DOHH2 (cell line): ENCODE results near the gene SCGB1A1.

Source experiments
- H3F3A ChIP-seq: fragments of 200-600 bp; sonication (generic), shearing (Covaris generic); 2 replicates; pipeline ENCODE4 v1.6.0; 2016; ENCODE audit warnings: antibody characterized with exemption, mild to moderate bottlenecking; ENCODE audit not compliant: control insufficient read depth, insufficient read depth
- H3K27ac ChIP-seq: fragments of 200-600 bp; sonication (generic); 2 replicates; pipeline ENCODE4 v1.5.1; 2014; ENCODE audit warnings: low read depth, mild to moderate bottlenecking, low read length, moderate library complexity
- H3K27me3 ChIP-seq: fragments of 200-600 bp; sonication (generic); 2 replicates; pipeline ENCODE4 v1.6.1; 2014; ENCODE audit warnings: mild to moderate bottlenecking, low read length, mixed read lengths; ENCODE audit not compliant: control insufficient read depth
- H3K36me3 ChIP-seq: fragments of 200-600 bp; sonication (generic); 2 replicates; pipeline ENCODE4 v1.6.1; 2014; ENCODE audit warnings: mild to moderate bottlenecking, low read length, moderate library complexity, mixed read lengths; ENCODE audit not compliant: control insufficient read depth
- H3K4me1 ChIP-seq: fragments of 200-600 bp; sonication (generic); 2 replicates; pipeline ENCODE4 v1.6.1; 2014; ENCODE audit warnings: mild to moderate bottlenecking, low read length, mixed read lengths; ENCODE audit not compliant: control insufficient read depth
- H3K4me2 ChIP-seq: fragments of 200-600 bp; sonication (generic); 2 replicates; pipeline ENCODE4 v1.6.0; 2014; ENCODE audit warnings: mild to moderate bottlenecking, low read length, moderate library complexity
- H3K4me3 ChIP-seq: fragments of 200-600 bp; sonication (generic); 2 replicates; pipeline ENCODE4 v1.5.1; 2014; ENCODE audit warnings: mild to moderate bottlenecking, low read length, mixed read lengths
- H3K79me2 ChIP-seq: fragments of 200-600 bp; sonication (generic); 2 replicates; pipeline ENCODE4 v1.6.1; 2014; ENCODE audit warnings: mild to moderate bottlenecking, low read length, mixed read lengths; ENCODE audit not compliant: control insufficient read depth
- H3K9me2 ChIP-seq: fragments of 200-600 bp; sonication (generic); replicated peaks from 2 replicates; pipeline ENCODE4 v1.6.1; 2014; ENCODE audit warnings: mild to moderate bottlenecking, low read length, mixed read lengths; ENCODE audit not compliant: control insufficient read depth
- H3K9me3 ChIP-seq: fragments of 200-600 bp; sonication (generic); 2 replicates; pipeline ENCODE4 v1.6.1; 2014; ENCODE audit warnings: antibody characterized with exemption, low read length, mixed read lengths; ENCODE audit not compliant: control insufficient read depth, insufficient read depth
- H4K20me1 ChIP-seq: fragments of 200-600 bp; sonication (generic); 2 replicates; pipeline ENCODE4 v1.6.0; 2014; ENCODE audit warnings: low read depth, mild to moderate bottlenecking, antibody characterized with exemption, low read length, moderate library complexity; ENCODE audit not compliant: control insufficient read depth, insufficient read depth
- EZH2phosphoT487 ChIP-seq: fragments of 200-600 bp; sonication (generic); IDR thresholded peaks from 2 replicates; pipeline ENCODE4 v1.6.1; 2017; ENCODE audit warnings: borderline replicate concordance, mild to moderate bottlenecking, antibody characterized with exemption, low read length, moderate library complexity, mixed read lengths
- TF ChIP-seq, protein P1 (sequence below): fragments of 200-600 bp; sonication (generic); IDR thresholded peaks from one replicate; pipeline ENCODE4 v1.5.1; 2014; ENCODE audit warnings: antibody characterized with exemption, mild to moderate bottlenecking, low read depth, low read length; ENCODE audit not compliant: poor library complexity, severe bottlenecking

Gene SCGB1A1

DNA sequence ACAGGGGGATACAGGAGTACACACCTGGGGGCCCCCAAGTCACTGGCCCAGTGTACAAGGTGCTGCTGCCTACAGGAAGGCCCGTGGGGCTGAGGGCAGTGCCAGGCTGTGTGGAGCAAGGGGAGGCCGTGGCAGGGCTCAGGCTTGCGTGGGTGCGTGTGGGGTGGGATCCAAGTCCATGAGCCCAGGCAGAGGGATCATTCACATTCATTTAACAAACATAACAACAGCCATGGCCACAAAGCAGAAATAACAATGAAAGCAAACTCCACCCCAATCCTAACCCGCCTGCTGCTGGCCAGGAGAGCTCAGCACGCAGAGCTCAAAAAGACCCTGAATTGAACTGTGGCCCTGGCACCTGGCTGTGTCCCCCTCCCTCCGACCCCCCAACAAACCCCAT lies 17.0 kb upstream of the SCGB1A1 start:
- Histone ChIP-seq H3K79me2 (no peaks in the 10 kb centered on the region), H3F3A (no peaks in the 10 kb centered on the region), H3K9me2 (no peaks in the 10 kb centered on the region), H3K4me2 (no peak overlapping the region), H3K4me3 (no peak overlapping the region), H3K27me3 (peaks cover 3% of the 10 kb centered on the region; the same call in 1 of the 2 replicates), H3K27ac (no peak overlapping the region), H3K36me3 (no peaks in the 10 kb centered on the region), H3K9me3 (no peaks in the 10 kb centered on the region), H3K4me1 (no peaks in the 10 kb centered on the region), H4K20me1 (0 out of 2 replicates have a peak, but pooled peaks cover 3% of the 10 kb centered on the region)
- no peak for TF ChIP-seq EZH2phosphoT487
- TF ChIP-seq, protein P1, sequence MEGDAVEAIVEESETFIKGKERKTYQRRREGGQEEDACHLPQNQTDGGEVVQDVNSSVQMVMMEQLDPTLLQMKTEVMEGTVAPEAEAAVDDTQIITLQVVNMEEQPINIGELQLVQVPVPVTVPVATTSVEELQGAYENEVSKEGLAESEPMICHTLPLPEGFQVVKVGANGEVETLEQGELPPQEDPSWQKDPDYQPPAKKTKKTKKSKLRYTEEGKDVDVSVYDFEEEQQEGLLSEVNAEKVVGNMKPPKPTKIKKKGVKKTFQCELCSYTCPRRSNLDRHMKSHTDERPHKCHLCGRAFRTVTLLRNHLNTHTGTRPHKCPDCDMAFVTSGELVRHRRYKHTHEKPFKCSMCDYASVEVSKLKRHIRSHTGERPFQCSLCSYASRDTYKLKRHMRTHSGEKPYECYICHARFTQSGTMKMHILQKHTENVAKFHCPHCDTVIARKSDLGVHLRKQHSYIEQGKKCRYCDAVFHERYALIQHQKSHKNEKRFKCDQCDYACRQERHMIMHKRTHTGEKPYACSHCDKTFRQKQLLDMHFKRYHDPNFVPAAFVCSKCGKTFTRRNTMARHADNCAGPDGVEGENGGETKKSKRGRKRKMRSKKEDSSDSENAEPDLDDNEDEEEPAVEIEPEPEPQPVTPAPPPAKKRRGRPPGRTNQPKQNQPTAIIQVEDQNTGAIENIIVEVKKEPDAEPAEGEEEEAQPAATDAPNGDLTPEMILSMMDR = no peak

DNA sequence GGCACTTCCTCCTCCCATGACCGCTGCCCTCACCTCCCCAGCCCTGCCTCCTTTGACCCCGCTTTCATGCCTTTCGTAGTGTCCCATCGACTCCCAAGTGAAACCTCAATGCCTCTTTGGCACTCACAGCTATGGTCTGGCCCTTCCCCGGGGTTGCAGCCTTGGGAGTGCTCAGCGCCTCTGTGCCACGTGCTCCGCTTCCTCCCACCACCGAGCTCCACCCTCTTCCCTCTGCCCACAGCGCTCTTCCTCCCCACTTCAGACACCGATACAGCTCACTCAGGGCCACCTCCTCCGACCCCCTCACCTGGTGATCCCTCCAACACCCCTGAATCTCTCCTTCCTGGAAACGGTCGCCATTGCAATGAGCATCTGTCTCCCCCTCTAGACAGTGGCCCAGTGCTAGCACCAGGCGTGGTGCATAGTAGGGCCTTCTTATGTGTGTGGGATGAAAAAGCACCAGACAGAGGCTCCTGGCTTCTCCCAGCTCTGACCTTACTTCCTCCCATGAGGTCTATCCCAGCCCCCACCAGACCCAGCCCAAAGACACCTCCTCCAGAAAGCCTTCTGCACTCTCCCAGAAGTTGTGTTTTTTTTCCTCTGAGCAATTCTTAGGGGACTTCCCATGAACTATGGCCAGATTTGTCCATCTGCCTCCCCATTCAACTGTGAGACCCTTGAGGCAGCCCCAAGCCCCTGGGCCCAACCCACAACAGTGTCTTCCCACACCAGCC lies 16.4 kb upstream of the SCGB1A1 start:
- no peaks in the 10 kb centered on the region for H3K4me1 ChIP-seq
- no peaks in the 10 kb centered on the region for H3F3A ChIP-seq
- H3K9me3 ChIP-seq = no peaks in the 10 kb centered on the region
- no peaks in the 10 kb centered on the region for H3K9me2 ChIP-seq
- H3K4me2 ChIP-seq = no peak overlapping the region
- no peaks in the 10 kb centered on the region for H3K36me3 ChIP-seq
- 0 out of 2 replicates have a peak, but pooled peaks cover 3% of the 10 kb centered on the region for H4K20me1 ChIP-seq
- H3K4me3 ChIP-seq = no peak overlapping the region
- H3K79me2 ChIP-seq = no peaks in the 10 kb centered on the region
- TF ChIP-seq, protein P1 = no peak
- TF ChIP-seq EZH2phosphoT487 = no peak
- H3K27ac ChIP-seq = no peak overlapping the region
- H3K27me3 ChIP-seq = peaks cover 3% of the 10 kb centered on the region; the same call in 1 of the 2 replicates

DNA sequence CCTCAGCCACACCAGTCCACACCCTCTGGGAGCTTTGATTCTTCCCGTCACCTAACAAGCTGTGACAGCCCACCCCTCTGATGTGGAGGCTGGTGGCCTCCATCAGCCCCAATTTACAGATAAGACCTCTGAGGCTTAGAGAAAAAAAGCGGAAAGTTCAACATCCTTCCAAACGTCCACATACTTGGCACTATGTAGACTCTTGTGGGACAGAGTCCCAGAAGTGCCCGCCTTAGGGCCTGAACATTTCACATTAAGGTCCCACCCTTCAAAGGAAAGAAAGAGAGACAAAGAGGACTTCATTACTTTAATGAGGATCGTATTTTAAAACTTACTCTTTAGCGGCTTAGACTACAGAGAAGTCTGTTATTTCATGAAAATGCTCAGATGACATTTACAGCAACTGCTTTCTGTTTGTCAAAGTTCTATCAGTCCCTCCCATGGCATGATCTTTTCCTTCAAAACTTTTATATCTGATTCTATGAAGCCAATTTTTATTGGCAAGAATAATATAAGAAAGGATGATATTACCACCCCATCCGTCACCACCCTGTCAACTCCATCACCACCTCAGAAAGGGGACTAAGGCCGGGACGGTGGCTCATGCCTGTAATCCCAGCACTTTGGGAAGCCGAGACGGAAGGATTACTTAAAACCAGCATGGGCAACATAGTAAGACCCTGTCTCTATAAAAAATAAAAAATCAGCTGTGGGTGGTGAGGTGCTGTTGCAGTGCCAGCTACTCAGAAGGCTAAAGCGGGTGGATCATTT lies 15.7 kb upstream of the SCGB1A1 start:
- H3K9me3 ChIP-seq = no peaks in the 10 kb centered on the region
- 0 out of 2 replicates have a peak, but pooled peaks cover 3% of the 10 kb centered on the region for H4K20me1 ChIP-seq
- TF ChIP-seq EZH2phosphoT487 = no peak
- TF ChIP-seq, protein P1 = no peak
- no peaks in the 10 kb centered on the region for H3K9me2 ChIP-seq
- H3K79me2 ChIP-seq = no peaks in the 10 kb centered on the region
- no peak overlapping the region for H3K4me2 ChIP-seq
- no peak overlapping the region for H3K4me3 ChIP-seq
- H3F3A ChIP-seq = no peaks in the 10 kb centered on the region
- no peaks in the 10 kb centered on the region for H3K36me3 ChIP-seq
- peaks cover 3% of the 10 kb centered on the region; the same call in 1 of the 2 replicates for H3K27me3 ChIP-seq
- no peak overlapping the region for H3K27ac ChIP-seq
- no peaks in the 10 kb centered on the region for H3K4me1 ChIP-seq
